Transverse colon (tissue), 4 donors: ENCODE data around the gene NAA20. TPM values are rescaled to one million over a fixed set of nuclear protein-coding genes. Genes with fewer than 3 reads are reported as not detected.

Source experiments
- DNase-seq: peaks from one replicate; pipeline ENCODE4 v3.0.0-alpha.2; 2019
- H3K27ac ChIP-seq, 4 donors: fragments of 200-600 bp; sonication (generic); 2 replicates each; pipeline ENCODE4 v1.5.1; 2016 to 2018; ENCODE audit warnings: inconsistent platforms in 4 of 4
- H3K27me3 ChIP-seq: fragments of 200-600 bp; sonication (generic); 2 replicates; pipeline ENCODE4 v1.5.1; 2017; ENCODE audit warnings: inconsistent platforms
- H3K36me3 ChIP-seq, 4 donors: fragments of 200-600 bp; sonication (generic); 2 replicates each; pipeline ENCODE4 v1.5.1; 2017 to 2019; ENCODE audit warnings: inconsistent platforms in 4 of 4
- H3K4me1 ChIP-seq, 4 donors: fragments of 200-600 bp; sonication (generic); 2 replicates each; pipeline ENCODE4 v1.5.1; 2017 to 2020; ENCODE audit warnings: inconsistent platforms in 4 of 4
- H3K4me3 ChIP-seq, 4 donors: fragments of 200-600 bp; sonication (generic); 1 replicate in 1 of 4; 2 replicates in 3 of 4; pipeline versions ENCODE4 v1.5.1 to v1.6.1; 2017 to 2019; ENCODE audit warnings: inconsistent platforms in 4 of 4
- H3K9me3 ChIP-seq, 2 donors: fragments of 200-600 bp; sonication (generic); 2 replicates each; pipeline ENCODE4 v1.5.1; 2017 to 2019; ENCODE audit warnings: inconsistent platforms in 2 of 2
- CTCF ChIP-seq, 5 experiments: fragments of 200-600 bp in 3 of 5; fragments of 450-650 bp in 2 of 5; sonication (generic) in 3 of 5; IDR thresholded peaks; 1 replicate in 2 of 5; 2 replicates in 3 of 5; pipeline ENCODE4 v1.5.1; 2016 to 2017; ENCODE audit warnings: antibody characterized with exemption in 5 of 5, inconsistent platforms in 3 of 5, mild to moderate bottlenecking in 2 of 5, moderate library complexity in 1 of 5
- EP300 ChIP-seq: sonication (generic); formaldehyde crosslinking; IDR thresholded peaks from one replicate; pipeline ENCODE4 v1.6.1; 2017; ENCODE audit warnings: antibody characterized with exemption, low read depth
- POLR2A ChIP-seq: fragments of 450-650 bp; IDR thresholded peaks from one replicate; pipeline ENCODE4 v1.6.1; 2016; ENCODE audit warnings: antibody characterized with exemption, mild to moderate bottlenecking, moderate library complexity
- POLR2AphosphoS5 ChIP-seq, 3 donors: sonication (generic); formaldehyde crosslinking; IDR thresholded peaks; one replicate each; pipeline ENCODE4 v1.6.1; 2016; ENCODE audit warnings: antibody characterized with exemption in 3 of 3
- WGBS, 2 donors: methylation state at CpG; one replicate each; pipeline ENCODE4 v1.1.5; 2018; ENCODE audit warnings: low coverage in 1 of 2; 5-methylcytosine and 5-hydroxymethylcytosine counted together
- in situ Hi-C, 4 donors: fragments of 200-750 bp; cut with MboI; loops; one replicate each; pipeline versions ENCODE4 v1.15.0 to v1.15.1; 2017; ENCODE audit warnings: low sequenced_read_pairs in 3 of 4, low pct_ligation_motif_present in 1 of 4, low pct_unique_long_range_greater_than_20kb in 1 of 4
- intact Hi-C: fragments of 100-400 bp; cut with DNase I; formaldehyde crosslinking; loops from one replicate; pipeline ENCODE4 v1.15.1; 2023; ENCODE audit warnings: low total_unique reads
- total RNA-seq, 4 donors: library from RNA; depleted of rRNA; stranded (reverse); fragments of >200 nt; gene quantifications; one replicate each; pipeline ENCODE4 v1.1.0, GENCODE V29; 2016

Gene NAA20
- total RNA-seq, 4 donors from 2014 or later: 26.5 to 58.0 (median 32.7) TPM

DNA sequence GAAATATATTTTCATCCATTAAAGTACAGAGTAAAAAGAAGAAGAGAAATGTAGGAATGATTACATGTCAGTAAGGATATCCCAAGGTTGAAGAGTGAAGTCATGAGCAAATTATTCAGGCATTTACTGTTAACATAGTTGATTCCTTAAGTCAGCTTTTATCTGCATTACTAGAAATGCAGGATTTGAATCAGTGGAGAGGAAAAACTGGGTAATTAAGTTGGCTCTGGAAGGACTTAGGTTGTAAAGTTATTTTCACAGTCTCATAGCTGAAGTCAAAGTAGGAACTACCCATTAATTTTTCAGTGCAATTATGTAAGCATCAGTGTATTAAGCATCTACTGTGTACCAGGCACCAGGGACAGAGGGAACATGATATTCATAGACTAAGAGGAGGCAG, 7.8 kb downstream of the NAA20 start:
- H3K27me3 ChIP-seq: no peaks in the 10 kb centered on the region
- in situ Hi-C loops (no loop called here), intact Hi-C loops (no loop called here)
- peaks cover 0 to 47% (median 6%) of the 10 kb centered on the region in 4 donors for H3K36me3 ChIP-seq
- DNase-seq: no peak
- H3K4me3 ChIP-seq: no peak overlapping the region
- TF ChIP-seq POLR2AphosphoS5 (IDR thresholded peaks at IDR 0.05) (no peak), CTCF (IDR thresholded peaks at IDR 0.05) (no peak), EP300 (no peak), POLR2A (no peak)
- H3K9me3 ChIP-seq: no peaks in the 10 kb centered on the region
- no peak overlapping the region for H3K27ac ChIP-seq
- H3K4me1 ChIP-seq: no peaks in the 10 kb centered on the region

DNA sequence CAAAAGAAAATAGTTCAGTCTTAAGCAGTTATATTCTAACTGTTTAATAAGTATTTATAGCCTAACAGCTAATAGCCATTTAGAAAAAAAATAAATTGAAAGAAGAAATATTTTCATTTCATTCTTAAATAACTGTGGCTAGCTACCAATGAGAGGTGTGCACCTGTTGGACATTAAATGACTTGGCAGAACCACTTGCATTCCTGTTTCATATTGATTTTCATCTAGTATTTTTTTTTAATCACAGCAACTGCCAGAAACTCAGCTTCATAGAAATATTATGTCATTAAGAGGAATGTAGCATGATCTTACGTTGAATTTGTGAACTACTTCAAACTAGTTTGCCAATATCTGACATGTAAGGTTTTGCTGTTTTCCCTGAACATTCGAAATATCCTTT, 10.1 kb downstream of the NAA20 start:
- DNase-seq: no peak
- Histone ChIP-seq H3K4me1 (no peaks in the 10 kb centered on the region), H3K36me3 (peaks cover 0 to 69% (median 7%) of the 10 kb centered on the region in 4 donors), H3K27ac (no peak overlapping the region), H3K9me3 (no peaks in the 10 kb centered on the region), H3K27me3 (no peaks in the 10 kb centered on the region), H3K4me3 (no peak overlapping the region)
- intact Hi-C loops (no loop called here), in situ Hi-C loops (no loop called here)
- 92 to 100% methylated on average over 2 of the region's 2 CpGs for WGBS, 2 donors
- no peak for TF ChIP-seq EP300
- no peak for TF ChIP-seq POLR2AphosphoS5 (IDR thresholded peaks at IDR 0.05)
- no peak for TF ChIP-seq POLR2A
- no peak for TF ChIP-seq CTCF (IDR thresholded peaks at IDR 0.05)

DNA sequence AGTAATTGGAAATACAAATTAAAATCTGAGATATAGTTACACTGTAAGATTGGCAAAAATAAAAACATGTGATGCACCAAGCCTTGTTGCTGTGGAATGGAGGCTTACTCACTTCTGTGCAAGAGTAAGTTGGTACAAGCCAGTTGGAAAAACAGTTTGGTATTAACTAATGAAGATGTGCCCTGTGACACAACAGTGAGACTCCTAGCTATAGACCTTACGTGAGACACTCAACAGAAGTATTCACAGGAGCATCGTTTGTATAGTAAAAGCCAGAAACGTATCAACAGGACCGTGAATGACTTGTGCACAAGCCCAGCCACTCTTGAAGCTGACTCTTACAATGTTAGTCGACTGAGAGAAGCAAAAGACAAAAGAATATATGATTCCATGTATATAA, 14.6 kb downstream of the NAA20 start:
- no peaks in the 10 kb centered on the region for H3K4me1 ChIP-seq
- DNase-seq: no peak
- in situ Hi-C loops: no loop called here
- WGBS, 2 donors: 78 to 83% methylated on average over 5 of the region's 5 CpGs
- H3K27me3 ChIP-seq: no peaks in the 10 kb centered on the region
- no peaks in the 10 kb centered on the region for H3K9me3 ChIP-seq
- intact Hi-C loops: no loop called here
- H3K4me3 ChIP-seq: no peak overlapping the region
- H3K36me3 ChIP-seq: peaks cover 0 to 87% (median 21%) of the 10 kb centered on the region in 4 donors
- H3K27ac ChIP-seq: no peak overlapping the region
- no peak for TF ChIP-seq POLR2A
- no peak for TF ChIP-seq POLR2AphosphoS5 (IDR thresholded peaks at IDR 0.05)
- no peak for TF ChIP-seq CTCF (IDR thresholded peaks at IDR 0.05)
- no peak for TF ChIP-seq EP300

- H3K9me3 ChIP-seq: no peaks in the 10 kb centered on the region
- no peak for TF ChIP-seq POLR2AphosphoS5 (IDR thresholded peaks at IDR 0.05)
- no peak for TF ChIP-seq CTCF (IDR thresholded peaks at IDR 0.05)
- no peak for TF ChIP-seq POLR2A
- no peak for TF ChIP-seq EP300
- no peak overlapping the region for H3K27ac ChIP-seq
- in situ Hi-C loops: no loop called here
- intact Hi-C loops: no loop called here
- H3K4me3 ChIP-seq: no peak overlapping the region
- no peak for DNase-seq
- H3K4me1 ChIP-seq: no peaks in the 10 kb centered on the region
- H3K36me3 ChIP-seq: peaks cover 0 to 80% (median 30%) of the 10 kb centered on the region in 4 donors
- no peaks in the 10 kb centered on the region for H3K27me3 ChIP-seq
- WGBS, 2 donors: 81 to 83% methylated on average over 4 of the region's 4 CpGs
Observed at GRCh38 chr20:20034486-20034885, 17.3 kb downstream of the NAA20 start.
